Esophagus squamous epithelium (tissue), 4 donors: ENCODE data around the gene HSF5.

Source experiments
- CTCF ChIP-seq, 6 experiments: fragments of 450-650 bp in 4 of 6; fragments of 200-600 bp in 2 of 6; sonication (generic) in 2 of 6; IDR thresholded peaks; one replicate each; pipeline ENCODE4 v1.5.1; 2016 to 2019; ENCODE audit warnings: antibody characterized with exemption in 6 of 6, mild to moderate bottlenecking in 4 of 6, moderate library complexity in 4 of 6
- POLR2A ChIP-seq, 4 donors: fragments of 450-650 bp; IDR thresholded peaks; one replicate each; pipeline ENCODE4 v1.6.1; 2017; ENCODE audit warnings: antibody characterized with exemption in 4 of 4, mild to moderate bottlenecking in 4 of 4, moderate library complexity in 3 of 4

GRCh38 chr17:58402679-58403078, 85.5 kb downstream of the HSF5 start:
- TF ChIP-seq POLR2A (IDR thresholded peaks at IDR 0.05) (no peak), CTCF (IDR thresholded peaks at IDR 0.05) (no peak)
